ENCODE results near the gene CD55. TPM values are rescaled to one million over a fixed set of nuclear protein-coding genes. Genes with fewer than 3 reads are reported as not detected.

CD55 gene
- total RNA-seq, 1 experiment from 2014 or later, result 17.2 TPM

DNA sequence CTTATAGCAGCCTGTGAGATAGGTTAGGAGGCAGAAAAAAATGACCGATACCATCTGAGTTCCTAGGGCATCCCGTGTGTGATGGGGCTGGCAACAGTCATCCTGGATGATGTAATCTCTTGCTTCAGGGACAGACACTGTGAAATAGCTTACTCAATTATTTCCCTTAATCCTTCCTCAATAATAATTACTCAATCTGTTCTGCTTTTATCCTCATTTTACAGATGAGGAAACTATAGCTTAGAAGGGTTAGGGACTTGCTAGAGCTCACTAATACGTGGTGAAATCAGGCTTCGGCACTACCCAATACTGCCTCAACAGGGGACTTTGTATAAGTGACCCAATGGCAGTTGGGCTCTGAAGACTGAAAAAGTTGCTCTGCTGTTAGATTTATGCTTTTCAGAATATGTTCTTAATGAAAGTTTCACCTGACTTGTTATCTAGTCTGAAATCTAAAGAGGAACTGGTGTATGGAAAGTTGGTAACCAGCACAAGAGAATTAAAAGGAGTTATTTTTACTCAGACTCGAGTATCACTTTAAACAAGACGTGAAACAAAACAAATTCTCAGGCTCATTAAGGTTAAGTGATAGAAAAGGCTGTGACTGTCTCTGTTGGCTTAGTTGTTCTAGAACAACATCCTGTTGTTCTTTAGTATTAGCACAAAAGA lies 14.4 kb downstream of the CD55 start (continued):
- TF ChIP-seq, protein P1, sequence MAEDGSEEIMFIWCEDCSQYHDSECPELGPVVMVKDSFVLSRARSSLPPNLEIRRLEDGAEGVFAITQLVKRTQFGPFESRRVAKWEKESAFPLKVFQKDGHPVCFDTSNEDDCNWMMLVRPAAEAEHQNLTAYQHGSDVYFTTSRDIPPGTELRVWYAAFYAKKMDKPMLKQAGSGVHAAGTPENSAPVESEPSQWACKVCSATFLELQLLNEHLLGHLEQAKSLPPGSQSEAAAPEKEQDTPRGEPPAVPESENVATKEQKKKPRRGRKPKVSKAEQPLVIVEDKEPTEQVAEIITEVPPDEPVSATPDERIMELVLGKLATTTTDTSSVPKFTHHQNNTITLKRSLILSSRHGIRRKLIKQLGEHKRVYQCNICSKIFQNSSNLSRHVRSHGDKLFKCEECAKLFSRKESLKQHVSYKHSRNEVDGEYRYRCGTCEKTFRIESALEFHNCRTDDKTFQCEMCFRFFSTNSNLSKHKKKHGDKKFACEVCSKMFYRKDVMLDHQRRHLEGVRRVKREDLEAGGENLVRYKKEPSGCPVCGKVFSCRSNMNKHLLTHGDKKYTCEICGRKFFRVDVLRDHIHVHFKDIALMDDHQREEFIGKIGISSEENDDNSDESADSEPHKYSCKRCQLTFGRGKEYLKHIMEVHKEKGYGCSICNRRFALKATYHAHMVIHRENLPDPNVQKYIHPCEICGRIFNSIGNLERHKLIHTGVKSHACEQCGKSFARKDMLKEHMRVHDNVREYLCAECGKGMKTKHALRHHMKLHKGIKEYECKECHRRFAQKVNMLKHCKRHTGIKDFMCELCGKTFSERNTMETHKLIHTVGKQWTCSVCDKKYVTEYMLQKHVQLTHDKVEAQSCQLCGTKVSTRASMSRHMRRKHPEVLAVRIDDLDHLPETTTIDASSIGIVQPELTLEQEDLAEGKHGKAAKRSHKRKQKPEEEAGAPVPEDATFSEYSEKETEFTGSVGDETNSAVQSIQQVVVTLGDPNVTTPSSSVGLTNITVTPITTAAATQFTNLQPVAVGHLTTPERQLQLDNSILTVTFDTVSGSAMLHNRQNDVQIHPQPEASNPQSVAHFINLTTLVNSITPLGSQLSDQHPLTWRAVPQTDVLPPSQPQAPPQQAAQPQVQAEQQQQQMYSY (CRISPR knock-in tag; IDR thresholded peaks at IDR 0.05), result no peak
- no peak for TF ChIP-seq ESRRA (CRISPR knock-in tag; IDR thresholded peaks at IDR 0.05; ENCODE audit: borderline replicate concordance)
- TF ChIP-seq TEAD4 (CRISPR knock-in tag; IDR thresholded peaks at IDR 0.05), result no peak
- no peak for TF ChIP-seq E2F4 (CRISPR knock-in tag; IDR thresholded peaks at IDR 0.05; ENCODE audit: borderline replicate concordance, low read depth)
- no peak for TF ChIP-seq IRF1 (CRISPR knock-in tag; IDR thresholded peaks at IDR 0.05)
- TF ChIP-seq ATF2 (CRISPR knock-in tag; IDR thresholded peaks at IDR 0.05; ENCODE audit: borderline replicate concordance, low read depth), result no peak
- TF ChIP-seq CREM (CRISPR knock-in tag; IDR thresholded peaks at IDR 0.05), result no peak
- no peak for TF ChIP-seq TCF7 (CRISPR knock-in tag; IDR thresholded peaks at IDR 0.05; ENCODE audit: low read depth)
- no peak for TF ChIP-seq ZSCAN18 (CRISPR knock-in tag; IDR thresholded peaks at IDR 0.05)
- TF ChIP-seq, protein P2, sequence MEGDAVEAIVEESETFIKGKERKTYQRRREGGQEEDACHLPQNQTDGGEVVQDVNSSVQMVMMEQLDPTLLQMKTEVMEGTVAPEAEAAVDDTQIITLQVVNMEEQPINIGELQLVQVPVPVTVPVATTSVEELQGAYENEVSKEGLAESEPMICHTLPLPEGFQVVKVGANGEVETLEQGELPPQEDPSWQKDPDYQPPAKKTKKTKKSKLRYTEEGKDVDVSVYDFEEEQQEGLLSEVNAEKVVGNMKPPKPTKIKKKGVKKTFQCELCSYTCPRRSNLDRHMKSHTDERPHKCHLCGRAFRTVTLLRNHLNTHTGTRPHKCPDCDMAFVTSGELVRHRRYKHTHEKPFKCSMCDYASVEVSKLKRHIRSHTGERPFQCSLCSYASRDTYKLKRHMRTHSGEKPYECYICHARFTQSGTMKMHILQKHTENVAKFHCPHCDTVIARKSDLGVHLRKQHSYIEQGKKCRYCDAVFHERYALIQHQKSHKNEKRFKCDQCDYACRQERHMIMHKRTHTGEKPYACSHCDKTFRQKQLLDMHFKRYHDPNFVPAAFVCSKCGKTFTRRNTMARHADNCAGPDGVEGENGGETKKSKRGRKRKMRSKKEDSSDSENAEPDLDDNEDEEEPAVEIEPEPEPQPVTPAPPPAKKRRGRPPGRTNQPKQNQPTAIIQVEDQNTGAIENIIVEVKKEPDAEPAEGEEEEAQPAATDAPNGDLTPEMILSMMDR (IDR thresholded peaks at IDR 0.05), result no peak
- TF ChIP-seq ZNF317 (CRISPR knock-in tag; IDR thresholded peaks at IDR 0.05; ENCODE audit: borderline replicate concordance, low read depth), result no peak
- TF ChIP-seq, protein P3, sequence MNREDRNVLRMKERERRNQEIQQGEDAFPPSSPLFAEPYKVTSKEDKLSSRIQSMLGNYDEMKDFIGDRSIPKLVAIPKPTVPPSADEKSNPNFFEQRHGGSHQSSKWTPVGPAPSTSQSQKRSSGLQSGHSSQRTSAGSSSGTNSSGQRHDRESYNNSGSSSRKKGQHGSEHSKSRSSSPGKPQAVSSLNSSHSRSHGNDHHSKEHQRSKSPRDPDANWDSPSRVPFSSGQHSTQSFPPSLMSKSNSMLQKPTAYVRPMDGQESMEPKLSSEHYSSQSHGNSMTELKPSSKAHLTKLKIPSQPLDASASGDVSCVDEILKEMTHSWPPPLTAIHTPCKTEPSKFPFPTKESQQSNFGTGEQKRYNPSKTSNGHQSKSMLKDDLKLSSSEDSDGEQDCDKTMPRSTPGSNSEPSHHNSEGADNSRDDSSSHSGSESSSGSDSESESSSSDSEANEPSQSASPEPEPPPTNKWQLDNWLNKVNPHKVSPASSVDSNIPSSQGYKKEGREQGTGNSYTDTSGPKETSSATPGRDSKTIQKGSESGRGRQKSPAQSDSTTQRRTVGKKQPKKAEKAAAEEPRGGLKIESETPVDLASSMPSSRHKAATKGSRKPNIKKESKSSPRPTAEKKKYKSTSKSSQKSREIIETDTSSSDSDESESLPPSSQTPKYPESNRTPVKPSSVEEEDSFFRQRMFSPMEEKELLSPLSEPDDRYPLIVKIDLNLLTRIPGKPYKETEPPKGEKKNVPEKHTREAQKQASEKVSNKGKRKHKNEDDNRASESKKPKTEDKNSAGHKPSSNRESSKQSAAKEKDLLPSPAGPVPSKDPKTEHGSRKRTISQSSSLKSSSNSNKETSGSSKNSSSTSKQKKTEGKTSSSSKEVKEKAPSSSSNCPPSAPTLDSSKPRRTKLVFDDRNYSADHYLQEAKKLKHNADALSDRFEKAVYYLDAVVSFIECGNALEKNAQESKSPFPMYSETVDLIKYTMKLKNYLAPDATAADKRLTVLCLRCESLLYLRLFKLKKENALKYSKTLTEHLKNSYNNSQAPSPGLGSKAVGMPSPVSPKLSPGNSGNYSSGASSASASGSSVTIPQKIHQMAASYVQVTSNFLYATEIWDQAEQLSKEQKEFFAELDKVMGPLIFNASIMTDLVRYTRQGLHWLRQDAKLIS (CRISPR knock-in tag; IDR thresholded peaks at IDR 0.05; ENCODE audit: borderline replicate concordance), result no peak
- no peak for TF ChIP-seq NR1H2 (CRISPR knock-in tag; IDR thresholded peaks at IDR 0.05)

Measured in WTC11 (cell line).